NCI-H526 (cell line): ENCODE results near the gene SPTBN5.
A peak's percentile ranks its signal among the peaks of the same experiment; 100 is the strongest.

ENCODE experiments used
- DNase-seq, 2 experiments: peaks; one replicate each; lab custom pipeline; 2025; lab: John Stamatoyannopoulos, UW

SPTBN5 gene

DNA sequence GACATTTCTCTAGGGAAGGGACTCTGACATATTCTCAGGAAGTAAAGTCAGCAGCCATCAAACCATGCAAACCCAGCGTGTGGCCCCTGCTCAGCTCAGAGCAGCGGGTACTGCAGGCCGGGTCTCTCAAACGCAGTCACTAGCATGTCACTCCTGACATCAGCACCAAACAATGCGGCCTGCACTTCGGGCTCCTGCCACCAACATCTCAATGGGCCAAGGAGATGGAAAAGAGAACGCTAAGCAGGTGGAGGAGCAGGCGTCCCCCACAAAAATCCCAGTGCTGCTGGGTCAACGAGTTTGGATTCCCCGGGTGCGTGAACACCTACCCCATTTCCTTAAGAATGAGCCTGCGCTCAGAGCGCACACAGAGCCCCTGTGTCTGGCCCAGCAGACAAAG, 9.9 kb upstream of the SPTBN5 start:
- DNase-seq = no peak

DNA sequence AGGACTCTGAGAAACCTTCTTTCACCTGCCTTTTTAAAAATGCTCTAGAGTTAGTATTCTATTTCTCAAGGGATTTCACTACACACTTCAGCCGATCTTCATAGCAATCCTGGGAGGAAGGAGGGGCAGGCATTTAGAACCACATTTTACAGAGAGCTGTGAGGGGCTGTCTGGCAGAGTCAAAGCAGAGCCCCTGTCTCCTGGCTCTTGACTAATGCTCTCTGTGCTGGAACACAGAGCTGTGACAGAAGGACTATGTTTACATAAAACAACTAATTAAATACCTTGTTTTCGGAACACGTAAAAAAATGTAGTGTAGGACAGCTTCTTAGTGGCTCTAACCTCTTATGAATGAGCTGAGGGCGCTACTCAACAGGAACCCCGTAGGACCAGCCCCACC, 7.6 kb upstream of the SPTBN5 start:
- no peak for DNase-seq

DNA sequence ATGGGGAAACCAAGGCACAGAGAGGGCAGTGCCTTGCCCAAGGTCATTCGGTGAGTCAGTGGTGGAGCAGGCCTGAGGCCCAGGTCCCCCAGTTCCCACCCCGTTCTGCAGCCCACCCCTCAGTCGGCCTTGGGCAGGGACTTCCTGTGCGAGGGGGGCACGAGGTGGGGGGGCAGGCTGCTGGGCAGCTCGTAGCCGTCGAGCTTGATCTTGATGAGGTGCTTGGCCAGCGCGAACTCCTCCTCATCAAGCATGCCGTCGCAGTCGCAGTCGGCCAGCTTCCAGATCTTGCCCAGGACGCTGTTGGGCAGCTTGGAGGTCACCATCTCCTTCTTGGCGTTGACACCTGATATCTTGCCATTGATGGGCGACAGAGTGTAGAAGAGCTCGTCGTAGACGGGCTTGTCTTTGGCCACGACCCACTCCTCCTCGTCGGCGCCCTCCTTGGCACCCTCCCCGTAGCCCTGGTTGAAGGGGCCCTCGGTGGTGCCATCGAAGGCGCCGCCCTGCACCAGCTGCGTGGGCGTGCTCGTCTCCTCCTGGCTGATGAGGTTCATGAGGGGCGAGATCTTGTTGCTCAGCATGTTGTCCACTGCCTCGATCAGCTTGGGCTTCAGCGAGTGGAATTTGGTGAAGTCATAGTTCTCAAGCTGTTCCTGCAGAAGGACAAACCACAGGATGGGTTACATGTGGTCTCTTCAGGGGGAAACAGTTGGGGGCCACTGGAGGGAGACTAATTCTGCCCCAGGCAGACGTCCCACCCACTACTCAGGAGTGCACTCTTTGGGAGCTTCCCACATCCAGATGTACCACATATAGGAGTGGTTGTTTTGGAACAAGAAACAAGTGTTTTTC, 6.9 kb upstream of the SPTBN5 start:
- DNase-seq = no peak

DNA sequence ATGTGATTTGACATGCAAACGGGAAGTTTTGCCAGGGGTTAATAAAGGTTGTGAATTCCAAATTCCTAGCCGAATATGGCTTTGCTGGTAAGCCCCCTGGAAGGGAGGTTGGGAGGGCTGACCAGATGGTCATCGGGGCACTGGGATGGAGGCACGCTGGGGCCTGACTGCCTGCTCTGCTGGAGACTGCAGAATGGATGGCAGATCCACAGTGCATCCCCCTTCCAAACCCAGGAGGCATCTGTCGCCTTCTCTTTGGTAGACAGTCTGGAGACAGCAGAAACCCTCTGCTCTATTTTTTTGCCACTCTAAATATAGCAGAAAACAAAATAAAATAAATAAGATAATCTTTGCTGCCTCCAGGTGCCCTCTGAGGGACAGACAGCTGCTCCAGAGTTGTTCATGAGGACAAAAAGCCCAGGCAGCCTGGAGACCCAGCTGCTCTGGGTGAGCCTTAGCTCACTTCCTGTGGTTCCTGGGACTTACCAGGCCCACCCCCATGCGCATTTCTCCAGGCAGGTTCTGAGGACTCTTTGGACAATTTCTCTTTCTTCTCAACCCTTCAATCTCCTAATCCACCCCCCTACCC, 6.1 kb upstream of the SPTBN5 start:
- DNase-seq = no peak

DNA sequence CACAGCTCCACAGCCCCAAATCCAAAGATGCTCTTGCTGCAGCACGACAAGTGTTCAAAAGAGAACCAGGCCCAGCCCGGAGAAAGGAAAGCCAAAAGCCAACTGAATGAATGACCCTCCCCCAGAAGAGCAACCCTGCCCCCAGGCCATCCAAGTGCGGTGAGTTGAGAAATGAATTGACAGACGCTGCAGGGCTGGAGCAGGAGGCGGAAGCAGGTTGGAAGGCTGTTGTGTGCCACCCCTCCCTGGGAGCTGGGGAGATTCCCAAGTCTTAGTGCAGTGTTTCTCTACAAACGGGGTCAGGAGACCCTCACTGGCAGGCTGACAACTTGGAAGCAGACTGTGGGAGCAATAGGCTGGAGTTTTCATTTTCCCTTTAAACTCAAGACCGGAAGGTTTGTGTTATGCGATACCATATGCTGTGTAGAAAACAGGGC, 3.5 kb upstream of the SPTBN5 start:
- DNase-seq = no peak

DNA sequence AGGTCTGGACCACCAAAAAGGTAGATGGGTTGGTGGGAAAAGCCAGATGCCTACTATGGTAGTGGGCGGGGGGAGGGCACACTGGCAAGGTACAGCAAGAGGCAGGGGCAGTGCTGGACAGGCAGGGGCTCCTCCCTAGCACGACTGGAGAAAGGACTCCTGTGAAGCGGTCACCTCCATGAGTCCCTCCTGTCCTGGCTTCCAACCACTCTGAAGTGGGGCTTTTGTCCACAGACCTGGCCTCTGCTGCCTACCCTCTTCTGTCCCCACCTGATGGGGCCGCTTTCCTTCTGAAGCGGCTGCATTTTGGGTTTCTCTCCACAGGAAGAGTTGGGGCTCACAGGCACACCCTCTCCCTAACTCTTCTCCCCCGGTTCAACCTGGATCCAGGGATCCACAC, 2.7 kb upstream of the SPTBN5 start:
- DNase-seq = no peak

DNA sequence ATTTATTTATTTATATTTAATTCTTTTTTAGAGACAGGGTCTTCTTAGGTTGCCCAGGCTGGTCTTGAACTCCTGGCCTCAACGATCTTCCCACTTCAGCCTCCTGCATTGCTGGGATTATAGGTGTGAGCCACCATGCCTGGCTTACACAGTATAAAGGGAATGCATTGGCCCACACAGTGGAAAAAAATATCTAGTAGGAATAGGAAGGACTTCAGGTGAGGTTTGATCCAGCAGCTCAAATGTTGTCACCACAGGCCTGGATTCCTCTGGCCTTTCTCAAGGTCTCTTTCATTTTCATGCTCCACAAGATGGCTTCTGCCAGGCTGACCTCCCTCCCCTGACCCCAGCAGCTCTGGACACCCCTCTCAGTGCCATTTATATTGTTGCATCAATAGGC, 2.1 kb upstream of the SPTBN5 start:
- no peak for DNase-seq

DNA sequence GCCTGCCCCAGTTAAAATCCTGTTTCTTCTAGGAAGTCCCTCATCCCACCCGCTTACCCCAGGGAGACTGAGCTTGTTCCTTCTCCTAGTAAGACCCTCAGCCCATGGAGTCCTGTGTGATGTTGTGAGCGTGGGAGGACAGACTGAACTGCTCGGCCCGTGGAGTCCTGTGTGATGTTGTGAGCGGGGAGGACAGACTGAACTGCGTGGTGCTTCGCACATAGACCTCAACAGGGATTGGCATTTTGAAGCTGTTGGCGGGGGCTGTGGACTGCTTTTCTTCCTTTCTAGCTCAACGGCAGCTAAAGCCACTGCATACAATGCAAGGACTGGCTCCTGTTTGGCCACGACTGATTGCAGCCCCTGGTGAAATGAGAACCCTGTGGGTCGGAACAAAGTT, 1.6 kb upstream of the SPTBN5 start:
- no peak for DNase-seq

DNA sequence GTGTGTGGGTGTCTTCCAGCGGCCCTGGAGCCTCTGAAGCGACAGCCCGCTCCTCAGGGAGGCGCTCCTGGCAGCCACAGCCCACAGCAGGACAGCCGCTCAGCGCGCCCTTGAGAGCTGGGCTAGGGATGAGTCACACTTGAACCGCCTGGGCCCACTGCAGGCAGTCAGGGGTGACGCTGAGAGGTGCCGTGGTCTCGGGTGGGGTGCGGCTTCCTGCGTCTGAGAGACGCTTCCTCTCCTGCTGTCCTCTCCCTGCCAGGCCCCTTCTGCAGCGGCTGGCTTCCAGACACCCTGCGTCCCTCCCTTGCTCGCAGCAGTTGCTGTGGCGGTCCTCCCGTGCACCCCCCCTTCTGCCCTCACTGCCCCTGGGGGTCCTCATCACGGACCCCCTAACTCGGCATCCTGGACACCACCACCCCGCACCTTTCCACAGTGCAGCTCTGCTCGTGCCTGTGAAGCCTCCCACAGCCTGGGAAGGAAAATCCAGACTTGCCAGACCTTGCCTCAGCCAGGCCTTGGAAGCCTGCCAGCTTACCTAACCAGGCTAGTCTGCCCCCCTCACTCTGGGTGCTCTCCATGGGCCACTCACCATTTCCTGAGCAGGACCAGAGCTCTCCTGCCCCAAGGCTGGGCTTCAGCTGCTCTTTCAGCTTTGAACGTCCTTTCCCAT, 1.1 kb upstream of the SPTBN5 start:
- DNase-seq = peak in 1 of 2 experiments; percentile 21

DNA sequence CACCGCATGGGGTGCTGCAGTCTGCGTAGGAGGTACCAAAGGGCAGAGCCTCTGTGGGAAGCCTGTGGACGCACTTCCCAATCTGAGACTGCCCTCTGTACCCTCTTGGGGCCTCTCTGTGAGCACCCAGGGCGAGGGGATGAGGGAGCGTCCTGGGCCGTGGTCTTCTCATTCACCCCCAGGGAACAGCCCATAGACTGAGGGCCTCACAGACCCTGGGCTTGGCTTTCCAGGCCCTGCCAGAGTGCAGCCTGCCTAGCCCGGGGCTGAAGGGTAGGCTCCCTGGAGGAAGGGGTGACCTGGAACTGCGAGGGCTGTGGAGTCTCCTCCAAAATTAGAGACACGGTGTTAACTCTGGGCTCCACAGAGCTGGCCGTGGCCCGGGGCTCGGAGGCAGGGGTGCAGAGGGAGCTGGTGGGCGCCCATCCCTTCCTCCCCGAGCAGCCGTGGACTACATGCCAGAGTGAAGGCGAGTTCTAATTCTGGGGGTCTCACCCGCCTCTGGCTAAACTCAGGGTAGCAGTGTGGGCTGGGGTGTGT, 468 bp upstream of the SPTBN5 start:
- DNase-seq = no peak

DNA sequence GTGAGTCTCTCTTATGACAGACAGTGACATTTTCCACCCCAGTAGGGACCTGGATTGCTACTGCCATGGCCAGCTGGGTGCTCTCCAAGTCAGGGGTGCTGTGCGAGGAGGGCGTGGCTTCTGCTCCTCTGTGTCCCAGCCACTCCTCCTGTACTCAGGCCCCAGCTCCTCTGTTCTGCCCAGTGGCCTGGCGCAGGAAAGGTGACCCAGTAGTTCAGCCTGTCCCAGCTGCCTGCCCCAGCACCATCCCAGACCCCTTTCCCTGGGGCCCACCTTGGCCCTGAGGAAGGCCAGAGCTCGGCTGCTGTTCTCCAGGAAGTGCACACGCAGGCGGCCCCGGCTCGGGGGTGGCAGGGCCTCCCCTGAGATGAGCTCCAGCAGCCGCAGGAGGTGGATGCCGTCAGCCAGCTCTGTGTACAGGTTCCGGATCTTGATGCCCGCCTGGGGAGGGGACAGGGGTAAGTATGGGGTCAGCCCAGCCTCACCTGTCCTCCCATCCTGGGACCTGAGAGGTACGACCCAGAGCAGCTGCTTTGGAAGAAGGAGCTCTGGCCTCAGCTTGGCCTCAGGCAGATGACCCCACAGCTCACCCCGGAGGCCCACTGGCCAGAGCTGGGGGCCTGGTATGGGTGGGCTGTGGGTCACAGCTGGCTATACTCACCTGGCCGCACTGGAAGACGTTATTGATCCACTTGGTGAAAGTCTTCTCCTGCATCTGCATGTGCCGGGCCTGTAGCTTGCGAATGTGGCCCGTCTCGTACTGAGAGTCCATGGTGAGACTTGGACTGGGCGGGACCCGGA, 1.0 kb downstream of the SPTBN5 start:
- DNase-seq = no peak

DNA sequence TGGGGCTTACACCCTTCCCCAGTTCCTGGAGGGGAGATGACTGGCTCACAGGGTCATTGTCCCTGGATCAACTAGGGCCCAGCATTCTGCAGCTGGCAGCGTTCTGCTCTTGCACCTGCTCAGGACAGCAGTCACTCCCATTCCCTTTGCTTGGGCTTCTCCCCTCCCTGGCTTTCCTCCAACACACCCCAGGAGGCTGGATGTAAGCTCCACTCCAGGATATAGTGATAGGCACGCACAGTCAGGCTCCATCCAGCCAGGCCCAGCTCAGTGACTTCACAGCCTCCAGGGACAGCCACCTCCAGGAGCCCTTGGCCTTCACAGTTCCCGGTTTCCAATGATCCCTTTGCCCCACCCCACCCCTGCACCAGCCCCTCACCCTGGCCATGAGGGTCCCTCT, 1.9 kb downstream of the SPTBN5 start:
- DNase-seq = peak in 1 of 2 experiments; percentile 19

DNA sequence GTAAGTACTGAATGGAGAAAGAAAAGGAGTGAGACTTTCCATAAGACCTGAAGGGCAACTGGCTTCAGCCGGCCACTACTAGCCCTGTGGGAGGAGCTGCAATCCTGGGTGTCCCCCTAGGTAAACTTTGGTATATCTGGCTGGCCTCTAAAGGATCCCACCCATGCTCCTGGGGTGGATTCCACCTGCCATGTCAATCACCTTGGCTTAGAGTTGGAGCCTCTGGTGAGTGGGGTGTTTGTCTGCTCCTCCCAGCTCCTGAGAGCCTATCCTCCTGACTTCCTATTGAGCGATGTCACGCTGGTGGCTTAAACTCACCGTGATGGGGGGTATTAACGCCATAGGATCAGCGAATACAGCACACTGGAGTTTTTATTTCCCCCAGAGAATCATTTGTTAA, 2.6 kb downstream of the SPTBN5 start:
- DNase-seq = no peak

DNA sequence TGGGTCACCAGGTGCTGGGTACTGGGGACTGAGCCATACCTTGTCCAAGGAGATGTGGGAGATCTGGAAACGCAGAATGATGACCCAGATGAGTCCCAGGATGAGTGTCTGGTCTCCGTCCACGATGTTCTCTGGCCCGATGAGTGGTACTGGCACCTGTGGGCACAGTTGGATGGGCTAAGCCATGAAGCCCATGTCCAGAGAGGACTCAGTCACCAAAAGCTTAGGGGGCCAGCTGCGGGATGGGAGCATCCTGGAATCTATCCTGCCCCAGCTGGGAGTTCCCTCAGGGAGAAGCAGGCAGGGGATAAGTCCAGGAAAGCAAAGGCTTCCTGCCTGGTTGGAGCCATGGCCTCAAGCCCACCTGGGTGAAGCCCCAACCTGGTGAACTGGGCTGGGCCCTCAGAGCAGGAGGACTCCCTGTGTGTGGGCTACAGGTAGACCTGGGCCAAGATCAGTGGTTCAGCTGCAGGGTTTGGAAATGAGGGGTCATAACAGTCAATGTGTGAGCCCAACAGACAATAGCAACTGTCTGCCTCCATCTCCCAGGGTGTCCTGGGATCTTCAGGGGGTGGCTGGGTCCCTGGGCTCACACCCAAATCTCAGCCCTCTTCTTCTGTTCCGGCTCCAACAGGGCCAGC, 3.7 kb downstream of the SPTBN5 start:
- no peak for DNase-seq

DNA sequence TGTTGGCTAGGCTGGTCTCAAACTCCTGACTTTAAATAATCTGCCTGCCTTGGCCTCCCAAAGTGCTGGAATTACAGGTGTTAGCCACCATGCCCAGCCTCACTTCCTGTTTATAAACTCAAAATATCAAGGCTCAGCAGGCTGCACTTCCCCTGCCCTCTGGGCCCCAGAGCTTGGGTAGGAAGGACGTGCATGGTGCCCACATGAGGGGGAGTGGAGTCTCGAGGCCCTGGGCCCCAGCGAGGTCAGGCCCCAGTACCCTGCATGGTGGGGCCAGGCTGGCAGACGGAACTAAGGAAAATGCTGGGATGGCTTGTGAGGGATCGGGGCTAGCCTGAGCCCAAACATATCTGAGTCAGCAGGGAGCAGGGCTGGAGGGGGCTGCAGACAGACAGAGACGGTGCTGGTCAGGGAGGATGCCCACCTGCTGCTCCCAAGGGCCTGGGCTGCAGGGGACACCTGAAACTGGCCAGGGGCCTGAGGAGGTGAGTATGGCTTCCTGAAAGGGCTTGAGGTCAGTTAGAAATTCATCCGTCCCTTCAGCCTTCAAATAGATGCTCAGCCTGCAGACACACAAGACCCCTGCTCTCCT, 5.1 kb downstream of the SPTBN5 start:
- DNase-seq = no peak

DNA sequence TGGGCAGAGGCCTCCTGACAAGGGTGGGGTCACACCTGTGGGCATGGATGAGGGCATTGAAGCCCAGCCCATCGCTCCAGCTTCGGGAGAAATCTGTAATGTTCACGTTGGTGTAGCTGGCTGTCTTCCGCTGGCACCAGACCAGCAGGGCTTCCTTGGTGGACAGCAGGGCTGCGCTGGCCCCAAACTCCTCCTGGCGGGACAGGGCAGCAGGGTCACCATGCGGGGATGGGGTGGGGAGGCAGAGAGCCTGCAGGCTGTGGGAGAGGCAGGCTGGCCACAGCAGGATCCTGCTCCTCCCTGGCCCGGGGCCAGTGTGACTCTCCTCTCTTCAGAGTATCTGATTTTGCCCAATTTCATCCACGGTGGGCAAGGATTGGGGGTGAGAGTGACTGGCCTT, 6.0 kb downstream of the SPTBN5 start:
- no peak for DNase-seq

DNA sequence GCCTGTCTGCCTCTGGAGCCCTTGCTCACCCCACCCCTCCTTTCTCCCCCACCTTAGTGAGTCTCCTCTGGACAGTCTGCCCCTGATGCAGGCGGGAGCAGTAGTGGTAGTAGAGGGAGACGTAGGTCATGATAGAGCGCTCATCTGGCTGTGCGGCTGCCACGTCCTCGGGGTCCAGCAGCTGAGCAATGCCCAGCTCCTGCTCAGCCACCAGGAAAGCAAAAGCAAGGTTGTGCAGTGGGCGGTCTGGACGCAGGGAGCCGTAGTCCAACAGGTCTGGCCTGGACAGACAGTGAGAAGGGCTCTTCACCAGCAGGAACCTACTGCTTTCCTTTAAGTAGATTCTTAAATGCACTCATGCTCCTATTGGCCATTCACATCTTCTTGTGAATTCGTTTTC, 6.7 kb downstream of the SPTBN5 start:
- no peak for DNase-seq

DNA sequence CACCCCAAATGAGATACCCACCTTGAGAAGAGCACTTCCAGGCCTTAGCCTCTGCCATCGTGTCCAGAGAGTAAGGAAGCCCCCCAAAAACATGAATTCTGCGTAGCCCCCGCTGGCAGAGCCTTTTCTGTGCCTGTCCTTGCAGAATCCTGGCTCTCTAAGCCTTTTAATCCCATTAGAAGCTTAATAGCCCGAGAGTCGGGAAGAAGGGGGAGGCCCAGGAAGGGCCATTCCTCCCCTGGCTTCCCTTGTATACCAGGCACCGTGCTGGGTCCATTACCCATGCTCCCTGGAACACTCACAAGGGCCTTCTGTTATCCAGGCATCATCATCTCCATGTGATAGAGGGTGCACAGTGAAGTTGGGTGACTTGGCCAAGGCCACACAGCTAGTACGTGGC, 7.1 kb downstream of the SPTBN5 start:
- DNase-seq = no peak

DNA sequence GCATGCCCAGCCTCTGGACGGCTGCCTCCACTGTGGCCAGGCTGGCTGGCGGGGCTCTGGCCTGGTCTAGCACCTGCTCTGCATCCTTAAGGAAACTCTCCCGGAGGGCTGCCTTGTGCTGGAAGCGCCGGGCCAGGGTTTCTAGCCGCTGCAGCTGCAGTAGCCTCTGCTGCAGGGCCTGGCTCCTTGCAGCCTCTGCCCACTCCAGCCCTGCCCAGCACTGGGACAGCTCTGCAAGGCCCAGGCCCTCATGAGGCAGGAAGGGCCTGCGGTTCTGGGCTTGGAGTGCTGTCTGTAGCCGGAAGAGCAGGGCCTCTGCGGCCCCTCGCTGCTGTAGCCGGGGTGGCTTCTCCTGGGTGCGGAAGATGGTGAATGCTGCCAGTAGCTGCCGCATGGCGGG, 8.0 kb downstream of the SPTBN5 start:
- DNase-seq = no peak

DNA sequence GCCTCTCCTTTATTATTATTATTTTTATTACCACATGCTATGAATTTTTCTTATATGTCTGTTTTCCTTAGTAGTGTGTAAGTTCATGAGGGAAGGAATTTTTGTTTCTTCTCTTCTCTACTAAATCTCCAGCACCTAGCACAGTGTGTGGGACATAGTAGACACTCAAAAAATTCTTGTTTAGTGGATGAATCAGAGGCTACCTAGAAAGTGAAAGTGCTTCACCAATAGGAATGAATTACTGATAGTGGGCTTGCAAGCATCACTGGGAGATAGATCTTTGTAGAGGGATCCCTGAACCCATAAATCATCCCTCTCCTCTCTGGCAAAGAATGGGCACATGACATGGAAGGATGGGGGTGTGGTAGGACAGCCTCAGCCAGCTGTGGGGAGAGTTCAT, 8.5 kb downstream of the SPTBN5 start:
- no peak for DNase-seq

DNA sequence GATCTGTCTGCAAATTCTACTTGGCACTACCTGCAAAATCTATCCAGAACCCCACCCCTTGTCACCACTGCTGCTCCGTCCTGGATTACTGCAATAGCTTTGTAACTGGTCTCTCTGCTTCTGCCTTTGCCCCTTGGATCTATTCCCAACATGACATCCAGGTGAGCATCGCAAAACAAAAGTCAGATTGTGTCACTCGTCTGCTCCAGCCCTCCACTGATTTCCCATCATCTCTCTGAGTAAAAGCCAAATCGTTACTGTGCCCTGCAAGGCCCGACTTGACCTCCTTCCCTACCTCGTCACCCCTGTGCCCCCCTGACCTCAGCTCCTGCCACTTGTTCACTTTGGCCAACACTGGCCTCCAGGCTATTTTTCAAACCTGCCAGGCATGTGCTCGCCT, 9.4 kb downstream of the SPTBN5 start:
- DNase-seq = no peak
